ENCODE data around the gene RNF126.

DNA sequence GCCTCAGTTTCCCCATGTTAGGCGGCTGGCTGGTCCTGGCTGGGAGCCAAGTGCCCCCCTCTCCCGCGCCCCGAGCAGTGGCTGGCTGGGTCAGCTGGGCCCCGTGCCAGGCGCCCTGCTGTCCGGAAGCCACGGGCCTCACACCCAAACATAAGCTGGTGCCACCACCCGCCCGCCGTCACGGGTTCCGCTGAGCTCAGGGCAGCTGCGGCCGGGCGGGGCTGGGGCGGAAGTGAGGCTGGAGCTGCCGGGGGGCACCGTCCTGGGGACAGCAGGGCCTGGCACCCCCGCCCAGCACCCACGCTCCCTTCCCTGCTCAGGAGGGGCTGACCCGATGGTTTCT, 54.0 kb downstream of the RNF126 start:
- TF ChIP-seq POLR2AphosphoS5 (IDR thresholded peaks at IDR 0.05; ENCODE audit: low read depth, low read length) (no peak), POLR2A (IDR thresholded peaks at IDR 0.05; ENCODE audit: low read depth, low read length) (no peak), POU2F2 (IDR thresholded peaks at IDR 0.05; ENCODE audit: low read depth, low read length) (no peak), TAF1 (IDR thresholded peaks at IDR 0.05; ENCODE audit: low read depth, low read length) (no peak), PAX5 (IDR thresholded peaks at IDR 0.05; ENCODE audit: insufficient read depth, low read length, severe bottlenecking) (no peak)
